ENCODE data around the gene TMEM259.

DNA sequence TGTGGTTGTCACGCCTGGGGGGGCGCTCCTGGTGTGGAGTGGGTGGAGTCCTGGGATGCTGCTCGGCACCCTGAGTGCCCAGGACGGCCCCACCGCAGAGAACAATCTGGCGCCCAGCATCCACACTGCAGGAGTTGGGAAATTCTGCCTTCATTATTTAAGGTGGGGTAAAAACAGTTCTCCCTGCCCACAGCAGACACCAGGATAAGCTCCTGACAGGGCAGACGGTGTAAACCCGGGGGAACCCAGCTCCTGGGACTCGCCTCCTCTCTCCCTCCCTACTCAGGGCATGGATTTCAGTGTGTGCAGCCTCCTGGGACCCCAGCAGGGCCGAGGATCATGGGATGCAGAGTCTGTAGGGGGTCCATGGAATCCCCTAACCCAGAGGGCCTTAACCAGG, 44.4 kb downstream of the TMEM259 start:
- TF ChIP-seq, protein P1, sequence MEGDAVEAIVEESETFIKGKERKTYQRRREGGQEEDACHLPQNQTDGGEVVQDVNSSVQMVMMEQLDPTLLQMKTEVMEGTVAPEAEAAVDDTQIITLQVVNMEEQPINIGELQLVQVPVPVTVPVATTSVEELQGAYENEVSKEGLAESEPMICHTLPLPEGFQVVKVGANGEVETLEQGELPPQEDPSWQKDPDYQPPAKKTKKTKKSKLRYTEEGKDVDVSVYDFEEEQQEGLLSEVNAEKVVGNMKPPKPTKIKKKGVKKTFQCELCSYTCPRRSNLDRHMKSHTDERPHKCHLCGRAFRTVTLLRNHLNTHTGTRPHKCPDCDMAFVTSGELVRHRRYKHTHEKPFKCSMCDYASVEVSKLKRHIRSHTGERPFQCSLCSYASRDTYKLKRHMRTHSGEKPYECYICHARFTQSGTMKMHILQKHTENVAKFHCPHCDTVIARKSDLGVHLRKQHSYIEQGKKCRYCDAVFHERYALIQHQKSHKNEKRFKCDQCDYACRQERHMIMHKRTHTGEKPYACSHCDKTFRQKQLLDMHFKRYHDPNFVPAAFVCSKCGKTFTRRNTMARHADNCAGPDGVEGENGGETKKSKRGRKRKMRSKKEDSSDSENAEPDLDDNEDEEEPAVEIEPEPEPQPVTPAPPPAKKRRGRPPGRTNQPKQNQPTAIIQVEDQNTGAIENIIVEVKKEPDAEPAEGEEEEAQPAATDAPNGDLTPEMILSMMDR (IDR thresholded peaks at IDR 0.05): no peak
- TF ChIP-seq POLR2A (IDR thresholded peaks at IDR 0.05): no peak

All from body of pancreas (tissue), 4 donors.